NCI-H82 treated with DMSO at 0.1 percent for 48 hours (cell line): ENCODE data around the gene THAP7.

Experiments used
- DNase-seq: peaks from one replicate; lab custom pipeline; 2025; ENCODE audit not compliant: unreplicated experiment; lab: John Stamatoyannopoulos, UW

The THAP7 gene

DNA sequence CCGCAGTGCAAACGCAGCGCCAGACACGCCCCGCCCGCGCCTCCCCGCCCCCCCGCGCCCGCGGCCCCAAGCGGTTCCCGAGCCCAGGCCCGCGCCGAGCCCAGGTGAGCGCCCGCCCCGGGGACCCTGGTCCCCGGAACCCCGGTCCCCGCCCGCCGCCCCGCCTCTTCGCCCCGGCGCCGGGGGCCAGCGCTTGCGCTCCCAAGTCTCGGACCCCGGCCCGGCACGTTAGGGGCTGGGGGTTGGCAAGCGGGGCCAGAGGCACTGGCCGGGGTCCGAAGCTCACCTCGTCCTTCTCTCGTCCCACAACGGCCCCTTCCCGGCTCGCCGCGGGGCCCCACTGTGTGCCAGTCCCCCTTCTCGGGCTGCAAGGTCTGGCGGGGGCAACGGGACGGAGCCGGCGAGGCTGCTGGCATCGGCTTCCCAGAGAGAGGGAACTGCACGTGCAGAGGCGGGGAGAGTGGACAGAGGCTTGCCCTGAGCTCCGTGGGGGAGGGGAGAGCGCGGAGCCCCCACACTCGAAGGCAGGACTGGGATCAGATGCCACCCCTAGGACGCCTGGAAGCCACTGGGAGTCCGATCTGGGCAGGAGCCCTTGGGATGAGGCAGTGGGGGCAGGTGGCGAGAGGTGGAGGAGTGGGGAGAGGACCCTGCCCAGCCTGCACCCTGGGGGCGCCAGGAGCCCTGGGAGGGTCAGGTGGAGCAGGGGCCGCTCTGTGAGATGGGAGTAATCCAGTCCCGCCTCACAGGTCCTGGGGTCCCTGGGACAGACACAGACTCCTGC lies 36.6 kb downstream of the THAP7 start:
- DNase-seq: no peak

DNA sequence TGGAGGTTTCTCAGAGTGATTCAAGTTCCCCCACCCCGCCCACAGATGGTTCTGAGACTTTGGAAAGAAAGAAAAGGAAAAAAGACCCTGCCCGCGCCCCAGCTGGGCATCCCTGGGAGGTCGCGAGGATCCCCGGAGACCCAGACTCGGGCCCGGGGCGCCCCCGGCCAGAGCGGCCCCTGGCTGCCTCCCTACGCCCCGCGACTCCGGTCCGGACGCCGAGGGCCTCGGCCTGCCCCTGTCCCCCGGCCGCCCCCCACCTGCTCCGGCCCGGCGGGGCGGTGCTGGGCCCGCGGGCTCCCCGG lies 37.2 kb downstream of the THAP7 start:
- DNase-seq: no peak

DNA sequence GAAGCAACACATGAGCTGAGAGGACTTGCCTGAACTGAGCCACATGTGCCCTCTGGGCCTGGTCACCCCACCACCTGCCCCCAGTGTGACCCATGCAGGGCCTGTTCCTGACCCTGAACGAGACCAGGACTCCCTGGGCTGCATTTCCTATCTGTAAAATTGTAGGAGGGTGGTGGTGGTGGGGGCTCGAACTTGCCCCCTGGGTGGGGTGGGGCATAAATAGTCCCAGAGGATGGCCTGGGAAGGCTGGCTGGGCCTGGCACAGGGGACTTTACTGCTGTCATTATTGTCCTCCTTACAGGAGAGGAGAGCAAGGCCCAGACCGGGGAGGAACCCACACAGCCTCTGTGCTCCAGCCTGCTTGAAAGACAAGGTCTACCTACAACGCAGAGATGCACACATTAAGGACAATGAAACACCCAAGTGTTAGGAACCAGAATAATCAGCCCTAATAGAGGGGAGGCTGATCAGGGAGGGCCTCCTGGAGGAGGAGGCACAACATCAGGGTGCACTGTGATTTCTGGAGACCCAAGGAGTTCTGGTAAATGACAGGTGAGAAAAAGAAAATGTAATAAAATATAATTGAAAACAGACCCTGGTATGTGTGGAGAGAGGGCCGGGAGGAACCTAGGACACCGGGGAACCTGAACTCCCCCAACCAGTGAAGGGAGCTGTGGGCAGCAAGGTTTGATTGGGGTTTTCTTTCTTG lies 37.7 kb downstream of the THAP7 start:
- DNase-seq: no peak

DNA sequence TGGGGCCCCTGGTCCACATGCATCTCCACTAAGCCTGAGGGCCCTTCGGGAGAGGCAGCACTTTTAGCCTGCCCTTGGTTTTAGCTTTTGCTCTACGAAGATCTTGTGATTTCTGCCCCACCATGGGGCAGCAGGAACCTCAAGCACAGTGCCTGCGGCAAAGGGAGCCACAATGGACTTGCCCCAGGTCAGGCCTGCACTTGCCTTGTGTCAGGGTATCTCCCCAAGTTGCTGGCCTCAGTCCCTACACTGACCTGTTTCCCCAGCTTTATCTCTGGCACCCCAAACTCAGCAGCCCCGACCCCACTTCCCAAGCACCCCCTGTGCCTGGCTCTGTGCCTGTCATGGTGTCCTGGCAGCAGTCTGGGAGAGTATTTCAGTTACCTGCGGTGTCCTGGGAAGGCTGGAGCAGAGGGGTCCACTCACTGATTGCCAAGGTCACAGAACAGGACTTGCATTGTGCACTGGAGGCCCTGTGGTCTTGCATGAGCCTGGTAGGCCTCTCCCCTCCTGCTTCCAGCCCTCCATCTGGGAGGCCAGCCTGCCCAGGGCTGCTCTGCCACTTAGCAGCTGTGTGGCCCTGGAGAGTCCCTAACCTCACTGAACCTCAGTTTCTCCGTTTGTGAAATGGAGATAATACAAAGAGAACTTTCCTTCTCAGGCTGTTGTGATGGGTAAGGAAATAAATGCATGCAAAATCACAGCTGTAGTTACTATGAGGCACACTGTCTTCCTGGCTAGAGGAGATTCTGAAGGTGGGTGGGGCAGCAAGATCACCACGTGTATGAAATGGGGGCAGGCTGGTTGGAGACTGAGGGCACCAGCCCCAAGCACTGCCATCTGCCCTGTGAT lies 38.5 kb downstream of the THAP7 start:
- no peak for DNase-seq

DNA sequence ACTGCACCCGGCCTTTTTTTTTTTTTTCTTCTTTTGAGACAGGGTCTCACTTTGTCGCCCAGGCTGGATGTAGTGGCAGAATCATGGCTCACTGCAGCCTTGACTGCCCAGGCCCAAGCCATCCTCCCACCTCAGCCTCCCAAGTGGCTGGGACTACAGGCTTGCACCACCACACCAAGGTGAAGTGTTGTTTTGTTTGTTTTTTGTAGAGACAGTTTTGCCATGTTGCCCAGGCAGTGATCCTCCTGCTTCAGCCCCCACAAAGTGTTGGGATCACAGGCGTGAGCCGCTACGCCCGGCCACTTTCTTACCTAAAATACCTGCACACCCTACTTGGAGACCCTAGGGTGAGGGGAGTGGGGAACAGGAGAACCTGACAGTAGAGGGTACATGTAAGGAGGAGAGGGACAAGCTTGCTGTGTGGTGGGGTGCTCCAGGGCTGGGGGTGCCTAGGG lies 39.4 kb downstream of the THAP7 start:
- no peak for DNase-seq

DNA sequence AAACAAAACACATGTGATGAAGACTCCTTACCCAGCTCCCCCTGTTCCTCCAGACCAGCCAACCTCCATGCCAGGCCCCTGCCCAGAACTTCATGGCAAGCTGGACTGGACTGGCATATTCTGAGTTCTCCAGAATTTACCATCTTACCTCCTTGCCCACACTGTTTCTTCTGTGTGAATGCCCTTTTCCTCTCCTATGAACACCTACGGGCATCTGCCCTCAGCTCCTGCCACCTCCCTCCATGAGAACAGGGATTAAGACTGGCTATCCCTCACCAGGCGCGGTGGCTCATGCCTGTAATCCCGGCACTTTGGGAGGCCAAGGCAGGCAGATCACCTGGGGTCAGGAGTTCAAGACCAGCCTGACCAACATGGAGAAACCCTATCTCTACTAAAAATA lies 41.3 kb downstream of the THAP7 start:
- DNase-seq: no peak

DNA sequence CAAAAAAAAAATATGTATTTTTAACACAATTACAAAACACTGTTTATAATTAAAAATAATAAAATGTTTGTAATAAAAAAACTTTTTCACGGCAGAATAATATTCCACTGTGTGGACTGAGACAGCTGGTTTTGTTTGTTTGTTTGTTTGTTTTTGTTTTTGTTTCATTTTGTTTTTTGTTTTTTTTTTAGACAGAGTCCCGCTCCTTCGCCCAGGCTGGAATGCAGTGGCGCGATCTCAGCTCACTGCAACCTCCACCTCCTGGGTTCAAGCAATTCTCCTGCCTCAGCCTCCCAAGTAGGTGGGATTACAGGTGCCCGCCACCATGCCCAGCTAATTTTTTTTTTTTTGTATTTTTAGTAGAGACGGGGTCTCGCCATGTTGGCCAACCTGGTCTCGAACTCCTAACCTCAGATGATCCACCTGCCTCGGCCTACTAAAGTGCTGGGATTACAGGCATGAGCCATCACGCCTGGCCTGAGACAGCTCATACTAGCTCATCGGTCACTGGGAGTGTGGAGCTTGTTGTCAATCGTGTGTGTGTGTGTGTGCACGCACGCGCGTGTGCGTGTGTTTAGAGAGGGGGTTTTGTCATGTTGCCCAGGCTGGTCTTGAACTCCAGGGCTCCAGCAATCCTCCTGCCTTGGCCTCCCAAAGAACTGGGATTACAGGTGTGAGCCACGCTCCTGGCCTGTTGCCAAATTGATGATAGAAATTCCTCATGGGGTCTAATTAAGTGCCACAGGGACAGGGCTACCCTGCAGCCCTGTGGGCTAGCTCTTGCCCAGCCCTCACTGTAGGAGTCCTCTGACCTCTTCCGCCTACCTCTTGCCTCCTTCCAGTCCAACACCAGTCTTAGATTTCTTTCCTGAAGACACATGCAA lies 42.1 kb downstream of the THAP7 start:
- DNase-seq: no peak

DNA sequence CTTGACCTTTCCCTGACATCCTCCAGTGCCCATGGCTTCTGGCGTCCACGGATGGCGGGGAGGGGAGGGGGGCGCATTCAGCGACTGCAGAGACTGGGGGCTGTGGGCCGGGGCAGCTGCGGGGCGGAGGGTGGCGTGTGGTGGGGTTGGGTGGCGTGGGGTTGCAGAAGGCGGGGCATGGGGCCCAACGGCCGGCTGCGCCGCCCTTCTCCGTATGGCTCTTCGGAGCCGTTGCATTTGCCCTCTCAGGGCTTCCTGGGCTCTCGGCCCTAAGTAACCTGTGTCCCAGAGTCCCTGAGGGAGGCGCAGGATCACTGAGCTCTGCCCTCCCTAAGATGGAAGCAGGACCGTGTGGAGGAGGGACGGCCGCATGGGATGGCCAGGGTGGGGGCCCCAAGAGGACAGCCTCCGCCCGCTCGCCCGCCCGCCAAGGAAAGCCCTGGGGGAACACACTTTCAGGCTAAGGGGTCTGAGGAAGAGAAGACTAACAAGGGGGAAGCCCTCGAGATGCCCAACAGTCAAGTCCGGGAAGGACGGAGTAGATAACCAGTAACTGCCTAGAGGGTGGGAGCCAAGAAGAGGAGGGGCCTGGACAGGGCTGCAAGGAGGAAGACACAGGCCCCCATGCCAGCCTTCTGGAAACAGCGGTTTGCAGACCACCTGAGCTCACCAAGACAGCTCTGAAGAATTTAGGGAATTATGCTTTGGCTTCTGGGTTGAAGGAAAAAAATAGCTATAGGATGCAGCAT lies 44.1 kb downstream of the THAP7 start:
- DNase-seq: no peak

DNA sequence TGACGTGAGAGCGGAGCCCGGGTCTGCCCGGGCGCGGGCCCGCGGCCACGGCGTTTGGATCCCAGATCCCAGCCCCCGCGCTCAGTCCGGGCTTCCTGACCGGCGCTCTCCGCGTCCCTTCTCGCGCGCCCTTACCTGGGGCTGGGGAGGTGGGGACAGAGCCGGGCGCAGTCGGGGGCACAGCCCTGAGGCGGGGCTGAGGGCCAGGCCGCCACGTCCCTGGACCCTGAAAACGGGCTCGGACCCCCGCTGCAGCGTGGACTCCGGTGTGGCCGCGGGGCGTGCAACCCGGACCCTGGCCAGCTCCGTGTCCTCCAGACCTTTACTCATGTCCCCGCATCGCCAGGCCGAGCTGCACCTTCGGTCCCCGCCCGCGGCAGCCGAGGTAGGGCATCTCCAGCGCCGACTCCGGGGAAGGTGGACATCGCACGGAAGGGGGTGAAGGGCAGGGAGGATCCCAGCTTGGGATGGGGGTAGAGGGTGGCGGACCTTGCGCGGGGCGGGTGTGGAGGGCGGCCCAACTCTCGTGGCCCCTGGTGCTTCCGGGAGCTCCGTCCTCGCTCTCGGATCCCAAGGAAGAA lies 44.7 kb downstream of the THAP7 start:
- DNase-seq: no peak

DNA sequence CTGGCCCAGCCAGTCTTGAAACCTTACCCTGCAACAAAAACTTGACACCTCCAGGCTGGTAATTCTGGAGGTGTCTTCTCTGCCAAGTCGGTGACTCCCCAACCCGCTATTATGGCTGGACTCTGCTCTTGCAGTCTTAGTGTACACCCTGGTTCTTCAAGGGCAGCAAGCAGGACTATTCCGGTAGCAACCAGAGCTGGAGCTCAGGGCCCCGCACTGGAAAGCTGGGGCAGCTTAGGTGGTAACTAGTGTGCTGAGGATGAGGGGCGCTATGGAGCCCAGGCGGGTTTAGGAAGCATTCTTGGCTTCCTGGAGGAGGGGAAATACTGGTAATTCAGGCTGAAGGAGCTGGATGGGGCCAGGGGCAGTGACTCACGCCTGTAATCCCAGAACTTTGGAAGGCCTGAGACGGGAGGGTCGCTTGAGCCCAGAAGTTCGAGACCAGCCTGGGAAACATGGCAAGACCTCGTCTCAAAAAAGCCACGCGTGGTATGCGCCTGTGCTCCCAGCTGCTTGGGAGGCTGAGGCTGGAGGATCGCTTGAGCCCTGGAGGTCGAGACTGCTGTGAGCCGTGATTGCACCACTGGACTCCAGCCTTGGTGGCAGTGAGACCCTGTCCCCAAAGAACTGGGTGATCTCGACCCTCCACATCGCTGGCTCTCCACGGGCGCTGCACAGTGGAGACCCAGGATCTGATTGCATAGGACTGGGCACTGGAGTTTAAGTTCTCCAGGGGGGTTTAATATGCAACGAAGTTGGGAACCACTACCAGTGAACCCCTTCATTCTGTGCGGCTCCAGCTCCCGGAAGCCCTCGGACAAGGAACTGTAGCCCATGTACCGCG lies 45.4 kb downstream of the THAP7 start:
- DNase-seq: no peak

DNA sequence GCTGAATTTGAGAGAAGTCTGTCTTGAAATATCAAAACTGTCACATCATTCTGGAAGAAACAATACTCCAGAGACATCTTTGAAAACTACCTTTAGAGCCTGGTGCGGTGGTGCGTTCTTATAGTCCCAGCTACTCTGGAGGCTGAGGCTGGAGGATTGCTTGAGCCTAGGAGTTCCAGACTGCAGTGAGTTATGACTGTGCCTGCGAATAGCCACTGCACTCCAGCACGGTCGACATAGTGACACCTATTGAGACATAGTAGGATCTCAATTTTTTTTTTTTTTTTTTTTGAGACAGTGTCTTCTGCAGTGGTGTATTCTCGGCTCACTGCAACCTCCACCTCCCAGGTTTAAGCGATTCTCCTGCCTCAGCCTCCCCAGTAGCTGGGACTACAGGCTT lies 46.4 kb downstream of the THAP7 start:
- DNase-seq: no peak

DNA sequence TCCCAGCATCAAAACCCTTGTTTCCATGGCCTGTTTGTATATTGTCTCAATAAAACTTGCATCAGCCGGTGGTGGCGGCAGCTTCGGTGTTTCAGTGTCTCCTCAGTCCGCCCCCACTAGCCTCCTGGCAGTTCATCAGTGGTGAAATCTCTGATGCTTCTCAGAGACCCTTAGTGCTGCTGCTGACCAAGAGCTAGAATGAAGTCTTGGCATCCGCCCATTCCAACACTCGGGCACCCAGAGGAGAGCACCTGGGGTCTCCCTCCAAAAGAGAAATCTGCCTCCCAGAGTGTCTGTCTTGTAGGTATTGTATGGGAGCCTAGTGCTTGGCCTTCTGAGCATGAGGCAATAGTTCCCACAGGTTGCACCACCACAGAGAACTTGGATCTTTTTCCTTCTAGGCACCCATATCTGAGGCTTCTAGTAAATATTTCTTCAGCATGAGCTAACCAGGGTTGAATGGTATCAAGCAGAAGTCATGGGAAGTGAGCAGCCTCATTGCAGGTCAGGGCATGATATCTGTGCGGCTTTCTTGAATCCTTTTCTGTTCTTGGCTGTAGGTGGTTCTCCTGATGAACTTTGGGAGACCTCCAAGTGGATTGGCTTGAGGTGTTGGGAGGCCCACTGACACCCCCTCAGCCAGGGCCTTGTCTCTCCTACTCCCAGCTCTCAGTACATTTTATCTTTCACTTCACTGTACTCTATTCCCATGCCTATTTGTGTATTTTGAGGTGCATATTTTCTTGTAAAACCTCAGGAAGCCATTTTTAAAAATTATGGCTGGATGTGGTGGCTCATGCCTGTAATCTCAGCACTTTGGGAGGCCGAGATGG lies 48.0 kb downstream of the THAP7 start:
- no peak for DNase-seq

DNA sequence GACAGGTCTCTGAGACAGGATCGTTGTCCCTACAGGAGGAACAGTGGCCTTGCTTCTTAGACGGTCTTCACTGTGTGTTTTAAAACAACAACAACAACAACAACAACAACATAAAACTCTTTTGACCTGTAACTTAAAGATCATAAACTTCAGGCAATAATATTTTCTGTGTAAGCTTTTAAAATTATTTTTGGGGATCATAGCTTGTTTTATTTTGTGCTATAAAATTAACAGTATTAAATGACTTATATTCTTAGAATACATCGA lies 48.6 kb downstream of the THAP7 start:
- no peak for DNase-seq

DNA sequence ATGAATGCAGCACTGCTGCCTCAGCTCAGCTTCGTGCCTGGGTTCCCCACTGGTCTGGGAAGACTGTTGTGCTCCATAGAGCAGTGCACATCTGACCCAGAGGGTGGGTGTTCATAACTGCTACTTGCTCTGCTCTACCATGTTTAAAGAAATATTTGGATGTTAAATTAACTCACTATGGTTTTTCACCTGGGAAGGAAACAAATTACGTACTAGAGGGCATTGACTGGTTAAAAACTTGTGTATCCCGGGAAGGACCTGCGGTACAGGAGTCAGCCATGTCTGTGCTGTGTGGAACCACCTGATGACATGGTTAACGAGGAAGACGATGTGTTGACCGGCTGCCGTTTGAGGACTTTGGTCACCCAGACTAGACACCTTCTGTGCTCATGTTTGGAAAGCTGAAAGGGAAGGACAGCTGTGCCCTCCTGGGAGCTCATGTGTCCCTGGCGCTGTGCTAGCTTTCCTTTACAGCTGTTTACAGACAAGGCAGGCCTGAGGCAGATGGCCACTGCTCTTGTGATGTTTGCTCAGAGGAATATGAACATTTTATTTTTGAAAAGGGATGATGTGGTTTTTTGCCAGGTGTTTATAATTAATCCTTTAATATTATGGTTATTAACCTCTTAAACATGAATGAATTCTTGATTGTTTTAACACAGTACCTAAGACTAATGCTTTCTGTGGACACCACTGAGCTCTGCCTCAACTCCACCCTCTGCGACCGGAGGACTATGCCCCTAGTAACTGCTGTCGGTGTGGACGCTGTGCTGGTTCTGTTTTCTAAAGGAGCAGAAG lies 49.2 kb downstream of the THAP7 start:
- DNase-seq: no peak

DNA sequence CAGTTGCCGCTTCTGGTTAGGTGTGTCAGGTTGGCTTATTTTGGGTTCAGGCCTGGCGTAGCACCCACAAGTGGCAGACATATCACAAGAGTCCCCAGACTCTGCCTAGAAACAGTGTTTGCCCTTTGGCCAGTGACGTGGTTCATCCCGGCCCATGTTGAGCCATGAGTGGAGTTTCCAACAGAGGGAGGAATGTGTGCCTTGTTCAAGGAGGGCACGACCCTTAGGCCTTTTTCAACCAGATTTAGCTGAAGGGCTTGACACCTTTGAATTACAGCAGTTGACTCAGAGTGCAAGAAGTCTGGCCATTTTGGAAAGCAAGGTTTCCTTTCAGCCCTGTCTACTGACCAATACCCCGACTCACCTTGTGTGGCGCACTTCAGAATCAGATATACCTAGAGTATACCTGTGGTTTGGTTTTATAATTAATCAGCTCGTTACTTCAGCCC lies 50.0 kb downstream of the THAP7 start:
- DNase-seq: no peak

DNA sequence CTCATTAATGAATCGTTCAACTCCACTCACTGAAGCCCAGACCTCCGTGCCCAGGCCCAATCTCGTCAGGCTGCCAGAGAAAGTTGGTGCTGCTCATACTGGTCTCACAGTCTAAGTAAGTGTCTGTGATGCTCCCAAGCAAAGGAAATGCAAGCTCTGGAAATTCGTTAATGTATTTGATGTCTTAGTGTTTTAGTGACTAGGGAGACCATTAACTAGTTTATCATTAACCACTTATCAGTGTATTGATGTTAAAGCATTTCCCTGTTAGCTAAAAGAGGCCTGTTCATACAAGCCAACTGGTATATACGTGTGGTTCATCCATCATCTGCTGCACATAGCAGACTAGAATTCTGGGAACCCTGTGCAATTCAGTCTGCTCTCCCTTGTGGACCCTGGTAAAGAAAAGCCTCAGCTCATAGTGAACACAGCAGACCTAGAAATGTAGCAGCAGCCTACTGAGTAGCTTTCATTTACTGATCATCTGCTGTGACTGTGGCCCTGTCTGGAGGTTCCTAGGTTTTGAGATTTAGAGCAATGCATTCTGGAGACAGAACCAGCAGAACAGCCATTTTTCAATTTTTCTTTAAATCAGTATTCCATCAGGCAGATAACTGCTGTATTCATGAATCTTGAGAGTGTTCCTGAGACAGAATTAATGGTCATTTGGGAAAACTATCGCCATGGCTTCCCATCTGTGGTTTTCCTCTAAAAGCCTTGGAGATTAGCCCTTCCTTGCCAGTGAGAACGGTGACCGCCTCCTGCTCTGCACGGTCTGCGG lies 50.6 kb downstream of the THAP7 start:
- no peak for DNase-seq
